ENCODE data around the gene TUBG2.

TUBG2 gene

DNA sequence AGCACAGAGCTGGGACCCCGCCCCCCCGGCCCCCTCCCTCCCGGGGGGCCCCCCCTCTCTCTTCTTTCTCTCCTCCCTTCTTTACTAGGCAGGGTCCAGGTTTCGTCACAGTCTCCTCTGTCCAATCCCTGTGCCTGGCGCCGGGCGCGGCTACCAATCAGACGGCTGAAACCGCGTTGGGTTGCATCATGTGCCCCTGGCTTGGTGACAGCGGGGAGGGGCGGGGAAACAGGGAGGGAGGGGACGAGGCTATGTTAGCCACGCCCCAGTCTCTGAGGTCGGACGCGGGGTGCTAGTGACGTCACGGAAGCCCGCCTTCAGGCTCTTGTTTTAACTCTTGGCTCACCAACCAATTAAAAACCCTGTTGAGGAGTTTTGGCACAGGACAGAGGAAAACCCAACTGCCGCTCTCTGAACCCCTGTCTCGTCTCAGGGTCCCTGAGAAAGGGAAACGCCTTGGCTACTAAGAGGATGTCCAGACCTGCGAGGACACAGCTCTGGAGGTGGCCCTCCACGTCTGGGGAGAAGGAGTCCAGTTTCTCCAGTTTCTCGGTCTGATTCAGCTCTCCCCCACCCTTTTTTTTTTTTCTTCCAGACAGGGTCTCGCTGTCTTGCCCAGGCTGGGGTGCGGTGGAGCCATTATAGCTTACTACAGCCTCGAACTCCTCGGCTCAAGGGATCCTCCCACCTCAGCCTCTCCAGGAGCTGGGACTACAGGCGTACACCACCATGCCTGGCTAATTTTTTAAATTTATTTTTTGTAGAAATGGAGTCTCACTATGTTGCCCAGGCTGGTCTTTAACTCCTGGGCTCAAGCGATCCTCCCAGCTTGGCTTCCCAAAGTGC lies 18.2 kb downstream of the TUBG2 start:
- no peak for TF ChIP-seq EZH2phosphoT487 (IDR thresholded peaks at IDR 0.05; ENCODE audit: borderline replicate concordance)
- TF ChIP-seq, protein P1, sequence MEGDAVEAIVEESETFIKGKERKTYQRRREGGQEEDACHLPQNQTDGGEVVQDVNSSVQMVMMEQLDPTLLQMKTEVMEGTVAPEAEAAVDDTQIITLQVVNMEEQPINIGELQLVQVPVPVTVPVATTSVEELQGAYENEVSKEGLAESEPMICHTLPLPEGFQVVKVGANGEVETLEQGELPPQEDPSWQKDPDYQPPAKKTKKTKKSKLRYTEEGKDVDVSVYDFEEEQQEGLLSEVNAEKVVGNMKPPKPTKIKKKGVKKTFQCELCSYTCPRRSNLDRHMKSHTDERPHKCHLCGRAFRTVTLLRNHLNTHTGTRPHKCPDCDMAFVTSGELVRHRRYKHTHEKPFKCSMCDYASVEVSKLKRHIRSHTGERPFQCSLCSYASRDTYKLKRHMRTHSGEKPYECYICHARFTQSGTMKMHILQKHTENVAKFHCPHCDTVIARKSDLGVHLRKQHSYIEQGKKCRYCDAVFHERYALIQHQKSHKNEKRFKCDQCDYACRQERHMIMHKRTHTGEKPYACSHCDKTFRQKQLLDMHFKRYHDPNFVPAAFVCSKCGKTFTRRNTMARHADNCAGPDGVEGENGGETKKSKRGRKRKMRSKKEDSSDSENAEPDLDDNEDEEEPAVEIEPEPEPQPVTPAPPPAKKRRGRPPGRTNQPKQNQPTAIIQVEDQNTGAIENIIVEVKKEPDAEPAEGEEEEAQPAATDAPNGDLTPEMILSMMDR (conservative IDR thresholded peaks at IDR 0.05; ENCODE audit: low read length), result no peak
- Histone ChIP-seq H3K4me1 (ENCODE audit: insufficient read depth, low read length, poor library complexity, severe bottlenecking) (peaks cover 45% of the 10 kb centered on the region), H3F3A (ENCODE audit: low read depth) (peaks cover 5% of the 10 kb centered on the region; the same call in 1 of the 2 replicates), H3K27me3 (ENCODE audit: insufficient read depth, low read length, poor library complexity, severe bottlenecking) (no peaks in the 10 kb centered on the region), H3K4me3 (ENCODE audit: low read length, poor library complexity, severe bottlenecking) (peak overlapping the region; percentile 84), H3K9me2 (replicated peaks; ENCODE audit: low read depth, low read length) (no peaks in the 10 kb centered on the region), H3K36me3 (ENCODE audit: insufficient read depth, low read length) (no peaks in the 10 kb centered on the region), H2AFZ (ENCODE audit: low read length) (peak overlapping the region; percentile 73), H3K9ac (ENCODE audit: low read depth, low read length, poor library complexity, severe bottlenecking) (peak overlapping the region; percentile 85), H4K20me1 (ENCODE audit: insufficient read depth, low read length, poor library complexity, severe bottlenecking) (peaks cover 10% of the 10 kb centered on the region), H3K4me2 (ENCODE audit: low read depth, low read length, poor library complexity, severe bottlenecking) (peak overlapping the region; percentile 96), H3K9me3 (ENCODE audit: insufficient read depth, low read depth, low read length) (no peaks in the 10 kb centered on the region), H3K79me2 (ENCODE audit: insufficient read depth, low read length) (peaks cover 5% of the 10 kb centered on the region; the same call in 1 of the 2 replicates)

DNA sequence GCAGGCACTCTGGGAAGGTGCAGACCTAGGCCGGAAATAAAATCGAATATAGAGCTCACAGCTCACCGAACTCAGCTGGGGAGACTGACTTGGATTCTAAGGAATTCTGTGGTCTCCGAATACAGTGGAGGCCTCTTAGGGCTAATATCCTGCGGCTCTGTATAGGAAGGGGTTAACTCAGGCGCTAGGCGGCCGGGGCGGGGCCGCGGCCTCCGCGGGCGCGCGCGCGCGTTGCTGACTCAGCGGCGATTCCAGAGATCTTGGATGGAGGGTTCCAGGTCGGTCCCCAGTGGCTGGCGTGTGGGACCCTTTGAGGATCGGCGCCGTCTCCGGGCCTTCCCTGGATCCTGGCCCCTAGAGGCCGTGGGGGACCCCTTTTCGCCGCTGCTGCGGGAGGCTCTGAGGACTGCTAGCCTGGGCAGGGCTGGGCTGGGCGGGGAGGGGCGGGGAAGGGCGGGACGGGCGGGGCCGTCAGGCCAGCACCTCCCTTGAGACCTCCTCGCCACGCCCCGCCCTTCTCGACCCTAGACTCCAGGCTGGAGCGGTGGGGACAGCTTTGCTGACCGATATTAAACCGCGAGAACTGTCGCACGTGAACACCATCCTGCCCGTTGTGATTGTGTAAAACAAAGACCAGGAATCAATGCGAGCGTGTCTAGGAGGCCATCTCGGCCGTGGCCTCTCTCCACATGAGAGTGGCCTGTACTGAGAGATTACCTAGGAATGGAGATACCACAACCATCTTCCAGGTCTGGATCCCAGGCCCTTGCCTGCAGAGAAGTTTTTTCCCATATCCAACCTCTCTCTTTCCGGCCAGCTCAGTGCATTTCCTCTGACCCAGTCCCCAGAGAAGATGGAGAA lies 19.1 kb downstream of the TUBG2 start:
- H2AFZ ChIP-seq (ENCODE audit: low read length), result peak overlapping the region; percentile 73
- no peaks in the 10 kb centered on the region for H3K9me2 ChIP-seq (replicated peaks; ENCODE audit: low read depth, low read length)
- no peaks in the 10 kb centered on the region for H3K9me3 ChIP-seq (ENCODE audit: insufficient read depth, low read depth, low read length)
- peaks cover 5% of the 10 kb centered on the region; the same call in 1 of the 2 replicates for H3K79me2 ChIP-seq (ENCODE audit: insufficient read depth, low read length)
- H3K4me3 ChIP-seq (ENCODE audit: low read length, poor library complexity, severe bottlenecking), result peak overlapping the region; percentile 76
- H3F3A ChIP-seq (ENCODE audit: low read depth), result peaks cover 5% of the 10 kb centered on the region; the same call in 1 of the 2 replicates
- peaks cover 47% of the 10 kb centered on the region for H3K4me1 ChIP-seq (ENCODE audit: insufficient read depth, low read length, poor library complexity, severe bottlenecking)
- peaks cover 10% of the 10 kb centered on the region for H4K20me1 ChIP-seq (ENCODE audit: insufficient read depth, low read length, poor library complexity, severe bottlenecking)
- peak overlapping the region; percentile 96 for H3K4me2 ChIP-seq (ENCODE audit: low read depth, low read length, poor library complexity, severe bottlenecking)
- peak overlapping the region; percentile 85 for H3K9ac ChIP-seq (ENCODE audit: low read depth, low read length, poor library complexity, severe bottlenecking)
- no peaks in the 10 kb centered on the region for H3K27me3 ChIP-seq (ENCODE audit: insufficient read depth, low read length, poor library complexity, severe bottlenecking)
- TF ChIP-seq, protein P1 (conservative IDR thresholded peaks at IDR 0.05; ENCODE audit: low read length), result no peak
- no peak for TF ChIP-seq EZH2phosphoT487 (IDR thresholded peaks at IDR 0.05; ENCODE audit: borderline replicate concordance)
- H3K36me3 ChIP-seq (ENCODE audit: insufficient read depth, low read length), result no peaks in the 10 kb centered on the region

DNA sequence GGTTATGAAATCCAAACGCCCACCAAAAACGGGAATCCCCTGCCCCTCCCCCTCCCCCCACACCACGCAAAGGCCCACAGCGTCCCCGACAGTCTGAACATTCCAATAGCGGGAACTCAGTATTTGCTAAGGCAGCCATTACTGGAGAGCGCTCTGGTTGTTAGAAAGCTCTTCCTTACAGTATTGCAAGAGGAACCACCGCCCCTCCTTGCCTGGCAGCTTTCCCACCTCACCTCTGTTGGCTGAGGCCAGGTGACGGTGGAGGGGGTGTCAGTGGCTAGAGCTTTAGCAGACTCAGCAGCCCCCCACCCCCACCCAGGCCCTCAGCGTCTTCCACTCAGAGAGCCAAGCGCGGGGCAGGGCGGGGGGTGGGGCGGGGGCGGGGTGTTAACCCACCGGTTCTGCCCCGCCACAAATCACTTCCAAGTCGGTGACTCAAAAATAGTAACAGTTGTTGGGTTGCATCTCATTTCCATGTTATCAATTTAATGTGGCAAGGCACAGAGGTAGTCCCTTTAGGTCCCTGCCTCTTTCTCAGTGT lies 19.9 kb downstream of the TUBG2 start:
- Histone ChIP-seq H4K20me1 (ENCODE audit: insufficient read depth, low read length, poor library complexity, severe bottlenecking) (peaks cover 10% of the 10 kb centered on the region), H3F3A (ENCODE audit: low read depth) (peaks cover 5% of the 10 kb centered on the region; the same call in 1 of the 2 replicates), H3K9me2 (replicated peaks; ENCODE audit: low read depth, low read length) (no peaks in the 10 kb centered on the region), H3K27me3 (ENCODE audit: insufficient read depth, low read length, poor library complexity, severe bottlenecking) (no peaks in the 10 kb centered on the region), H3K4me2 (ENCODE audit: low read depth, low read length, poor library complexity, severe bottlenecking) (peak overlapping the region; percentile 95), H2AFZ (ENCODE audit: low read length) (peak overlapping the region; percentile 72), H3K4me3 (ENCODE audit: low read length, poor library complexity, severe bottlenecking) (peak overlapping the region; percentile 76), H3K4me1 (ENCODE audit: insufficient read depth, low read length, poor library complexity, severe bottlenecking) (peaks cover 47% of the 10 kb centered on the region), H3K9ac (ENCODE audit: low read depth, low read length, poor library complexity, severe bottlenecking) (peak overlapping the region; percentile 85), H3K79me2 (ENCODE audit: insufficient read depth, low read length) (peaks cover 5% of the 10 kb centered on the region; the same call in 1 of the 2 replicates), H3K36me3 (ENCODE audit: insufficient read depth, low read length) (no peaks in the 10 kb centered on the region), H3K9me3 (ENCODE audit: insufficient read depth, low read depth, low read length) (no peaks in the 10 kb centered on the region)
- TF ChIP-seq, protein P1 (conservative IDR thresholded peaks at IDR 0.05; ENCODE audit: low read length), result no peak
- no peak for TF ChIP-seq EZH2phosphoT487 (IDR thresholded peaks at IDR 0.05; ENCODE audit: borderline replicate concordance)

All from Loucy (cell line).